ENCODE results near the gene ARHGEF17. TPM values are rescaled to one million over a fixed set of nuclear protein-coding genes. Genes with fewer than 3 reads are reported as not detected.

The ARHGEF17 gene
- total RNA-seq, 3 donors from 2014 or later (not counting 1 experiment from before 2014, with no cell fraction given) = 0.02 to 0.88 (median 0.50) TPM

DNA sequence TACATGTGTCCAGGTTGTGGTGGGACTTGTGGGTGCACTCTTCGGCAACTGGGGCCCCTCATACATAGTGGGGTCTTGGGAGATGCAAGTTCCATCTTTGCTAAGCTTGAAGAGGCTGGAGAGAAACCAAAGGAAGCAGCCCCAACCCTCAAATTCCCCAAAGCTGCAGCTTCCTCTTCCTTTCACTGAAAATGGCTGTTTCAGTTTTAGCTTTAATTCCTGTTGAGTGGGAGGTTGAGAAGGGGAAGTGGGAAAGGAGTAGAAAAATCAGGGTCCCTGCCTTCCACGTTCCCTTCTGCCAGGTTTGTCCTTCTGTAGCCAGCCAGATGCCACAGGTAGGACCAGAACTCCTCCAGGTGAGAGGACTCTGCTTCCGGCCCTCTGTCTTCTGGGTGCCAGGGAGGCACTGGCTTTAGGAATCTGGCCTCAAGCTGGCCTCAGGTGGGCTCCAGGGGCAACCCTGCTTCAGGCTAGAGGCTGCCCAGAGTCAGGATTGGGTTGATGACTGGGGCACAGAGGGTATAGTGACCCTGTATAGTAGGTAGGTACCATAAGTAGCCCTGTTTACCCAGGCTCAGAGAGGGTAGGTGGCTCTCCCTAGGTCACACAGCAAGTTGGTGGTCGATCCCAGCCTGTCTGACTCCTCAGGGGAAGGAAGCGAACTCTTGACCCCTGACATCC lies 19.7 kb upstream of the ARHGEF17 start:
- 47% methylated on average over 5 of the region's 5 CpGs for WGBS (ENCODE audit: insufficient coverage)
- Histone ChIP-seq H3K9me3 (ENCODE audit: control insufficient read depth, insufficient read depth, low read length) (no peaks in the 10 kb centered on the region), H3K4me3 (ENCODE audit: low read length) (no peak overlapping the region), H3K36me3 (ENCODE audit: control insufficient read depth, insufficient read depth, low read length) (no peaks in the 10 kb centered on the region), H3K4me1 (ENCODE audit: control insufficient read depth, insufficient read depth, low read length) (peaks cover 28% of the 10 kb centered on the region), H3K27me3 (ENCODE audit: control insufficient read depth, insufficient read depth, low read length) (no peaks in the 10 kb centered on the region), H3K27ac (ENCODE audit: low read length) (peak overlapping the region; percentile 75)
- peaks cover 7 to 15% of the 10 kb centered on the region in 2 donors for H3K4me1 Mint-ChIP-seq
- no peaks in the 10 kb centered on the region for H3K36me3 Mint-ChIP-seq
- no peaks in the 10 kb centered on the region for H3K9me3 Mint-ChIP-seq
- peak overlapping the region in 1 of 2 donors; percentile 93 for H3K27ac Mint-ChIP-seq
- H3K27me3 Mint-ChIP-seq (ENCODE audit: low read depth in 2 of 2) = peaks cover 0 to 5% of the 10 kb centered on the region in 2 donors
- intact Hi-C loops (cut with micrococcal nuclease) = no loop called here
- TF ChIP-seq, protein P1, sequence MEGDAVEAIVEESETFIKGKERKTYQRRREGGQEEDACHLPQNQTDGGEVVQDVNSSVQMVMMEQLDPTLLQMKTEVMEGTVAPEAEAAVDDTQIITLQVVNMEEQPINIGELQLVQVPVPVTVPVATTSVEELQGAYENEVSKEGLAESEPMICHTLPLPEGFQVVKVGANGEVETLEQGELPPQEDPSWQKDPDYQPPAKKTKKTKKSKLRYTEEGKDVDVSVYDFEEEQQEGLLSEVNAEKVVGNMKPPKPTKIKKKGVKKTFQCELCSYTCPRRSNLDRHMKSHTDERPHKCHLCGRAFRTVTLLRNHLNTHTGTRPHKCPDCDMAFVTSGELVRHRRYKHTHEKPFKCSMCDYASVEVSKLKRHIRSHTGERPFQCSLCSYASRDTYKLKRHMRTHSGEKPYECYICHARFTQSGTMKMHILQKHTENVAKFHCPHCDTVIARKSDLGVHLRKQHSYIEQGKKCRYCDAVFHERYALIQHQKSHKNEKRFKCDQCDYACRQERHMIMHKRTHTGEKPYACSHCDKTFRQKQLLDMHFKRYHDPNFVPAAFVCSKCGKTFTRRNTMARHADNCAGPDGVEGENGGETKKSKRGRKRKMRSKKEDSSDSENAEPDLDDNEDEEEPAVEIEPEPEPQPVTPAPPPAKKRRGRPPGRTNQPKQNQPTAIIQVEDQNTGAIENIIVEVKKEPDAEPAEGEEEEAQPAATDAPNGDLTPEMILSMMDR (IDR thresholded peaks at IDR 0.05) = no peak
- H3K4me3 Mint-ChIP-seq = no peak overlapping the region
- DNase-seq = no peak
- ATAC-seq = no peak

DNA sequence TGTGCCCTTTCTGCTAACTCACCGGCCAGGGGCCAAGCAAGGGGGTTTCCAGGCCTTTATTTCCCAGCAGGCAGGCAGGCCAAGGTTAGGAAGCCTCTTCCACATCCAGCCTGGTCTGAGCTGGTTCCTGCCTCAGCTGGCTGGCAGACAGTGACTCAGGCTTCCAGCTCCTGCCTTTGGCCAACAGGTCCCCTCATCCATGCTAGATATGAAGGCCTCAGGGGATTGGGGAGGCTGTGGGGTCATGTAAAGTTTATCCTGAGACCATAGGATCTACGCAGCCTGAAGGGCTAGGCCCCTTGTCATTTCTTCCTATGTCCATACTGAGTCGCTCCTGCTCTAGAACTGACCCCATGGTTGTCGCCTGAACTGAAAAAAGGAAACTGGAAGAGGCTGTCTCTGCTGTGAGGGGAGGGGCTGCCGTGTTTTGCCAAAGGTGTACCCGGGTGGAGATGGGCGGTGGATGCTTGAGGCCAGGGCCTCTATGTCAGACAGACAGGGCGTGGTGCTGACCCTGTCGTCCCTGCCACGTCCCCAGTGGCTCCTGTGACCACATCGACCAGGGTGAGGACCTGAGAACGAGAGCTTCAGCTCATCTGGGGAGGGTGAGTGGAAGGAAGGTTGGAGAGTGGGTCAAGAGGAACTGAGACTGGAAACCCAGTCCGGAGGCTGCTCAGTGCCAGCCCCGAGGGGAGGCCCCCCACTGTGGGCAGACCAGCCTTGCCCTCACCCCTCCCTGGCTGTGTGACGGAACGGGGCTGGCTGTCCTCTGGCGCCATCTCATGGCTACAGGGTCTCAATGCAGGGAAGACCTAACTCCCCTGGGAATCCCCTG lies 19.0 kb upstream of the ARHGEF17 start:
- Histone ChIP-seq H3K9me3 (ENCODE audit: control insufficient read depth, insufficient read depth, low read length) (no peaks in the 10 kb centered on the region), H3K27me3 (ENCODE audit: control insufficient read depth, insufficient read depth, low read length) (no peaks in the 10 kb centered on the region), H3K4me3 (ENCODE audit: low read length) (no peak overlapping the region), H3K4me1 (ENCODE audit: control insufficient read depth, insufficient read depth, low read length) (peaks cover 27% of the 10 kb centered on the region), H3K27ac (ENCODE audit: low read length) (peak overlapping the region; percentile 75), H3K36me3 (ENCODE audit: control insufficient read depth, insufficient read depth, low read length) (no peaks in the 10 kb centered on the region)
- Mint-ChIP-seq H3K4me1 (peaks cover 7 to 10% of the 10 kb centered on the region in 2 donors), H3K27ac (peak overlapping the region in 1 of 2 donors; percentile 93), H3K36me3 (no peaks in the 10 kb centered on the region), H3K4me3 (peak overlapping the region; percentile 58), H3K9me3 (no peaks in the 10 kb centered on the region), H3K27me3 (ENCODE audit: low read depth in 2 of 2) (peaks cover 0 to 5% of the 10 kb centered on the region in 2 donors)
- DNase-seq (peak; percentile 59 to 74), ATAC-seq (peak; percentile 89 to 95 (median 90))
- 20% methylated on average over 17 of the region's 17 CpGs for WGBS (ENCODE audit: insufficient coverage)
- TF ChIP-seq, protein P1 (IDR thresholded peaks at IDR 0.05) = peak; percentile 78
- intact Hi-C loops (cut with micrococcal nuclease) = no loop called here

DNA sequence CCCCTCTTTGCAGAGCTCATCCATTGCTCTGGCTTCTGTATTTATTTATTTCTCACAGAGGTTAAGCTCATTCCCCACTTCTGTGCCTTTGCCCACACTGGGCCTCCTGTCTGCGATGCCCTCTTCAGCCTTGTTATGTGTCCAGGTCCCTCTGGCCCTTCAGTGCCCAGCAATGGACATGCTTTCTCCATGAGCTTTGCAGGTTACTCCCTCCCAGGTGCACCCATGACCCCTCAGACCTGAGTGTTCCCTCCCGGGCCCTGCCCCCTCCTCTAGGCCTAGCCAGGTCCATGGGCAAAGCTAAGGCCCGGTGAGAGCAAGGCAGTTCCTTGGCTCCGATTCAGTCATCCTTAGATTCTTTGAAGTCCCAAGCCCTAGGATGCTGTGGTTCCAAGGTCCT lies 17.5 kb upstream of the ARHGEF17 start:
- Mint-ChIP-seq H3K36me3 (no peaks in the 10 kb centered on the region), H3K27ac (peak overlapping the region in 1 of 2 donors; percentile 93), H3K4me1 (peaks cover 7 to 14% of the 10 kb centered on the region in 2 donors), H3K9me3 (no peaks in the 10 kb centered on the region), H3K4me3 (no peak overlapping the region), H3K27me3 (ENCODE audit: low read depth in 2 of 2) (peaks cover 0 to 5% of the 10 kb centered on the region in 2 donors)
- TF ChIP-seq, protein P1 (IDR thresholded peaks at IDR 0.05) = no peak
- WGBS (ENCODE audit: insufficient coverage) = 97% methylated on average over 4 of the region's 4 CpGs
- Histone ChIP-seq H3K9me3 (ENCODE audit: control insufficient read depth, insufficient read depth, low read length) (no peaks in the 10 kb centered on the region), H3K4me3 (ENCODE audit: low read length) (no peak overlapping the region), H3K27ac (ENCODE audit: low read length) (no peak overlapping the region), H3K27me3 (ENCODE audit: control insufficient read depth, insufficient read depth, low read length) (no peaks in the 10 kb centered on the region), H3K36me3 (ENCODE audit: control insufficient read depth, insufficient read depth, low read length) (no peaks in the 10 kb centered on the region), H3K4me1 (ENCODE audit: control insufficient read depth, insufficient read depth, low read length) (peaks cover 30% of the 10 kb centered on the region)
- ATAC-seq (no peak), DNase-seq (no peak)
- intact Hi-C loops (cut with micrococcal nuclease) = no loop called here

All from natural killer cell (primary cell).